UCSD-AML1 (cell line): ENCODE data around the gene ATAD5.

Source experiments
- DNase-seq: peaks from one replicate; lab custom pipeline; 2025; ENCODE audit not compliant: unreplicated experiment; lab: John Stamatoyannopoulos, UW

The ATAD5 gene

DNA sequence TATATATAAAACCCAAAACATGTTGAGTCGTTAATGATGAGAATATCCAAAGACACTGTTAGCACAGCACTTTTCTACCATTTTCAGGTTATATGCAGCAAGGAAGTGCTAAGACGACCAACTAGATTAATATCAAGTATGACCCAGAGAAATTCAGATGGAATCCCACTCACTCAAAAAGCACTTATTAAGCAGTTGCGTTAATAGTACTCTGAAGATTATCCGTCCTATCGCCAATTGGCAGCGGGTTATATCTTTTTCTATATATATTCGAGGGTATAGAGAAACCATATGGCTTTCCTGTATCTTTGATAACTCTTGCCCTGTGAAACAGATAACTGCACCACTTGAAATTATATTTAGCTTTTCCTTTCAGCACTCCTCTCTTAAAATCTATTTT is 8.3 kb upstream of the ATAD5 start:
- DNase-seq = no peak

DNA sequence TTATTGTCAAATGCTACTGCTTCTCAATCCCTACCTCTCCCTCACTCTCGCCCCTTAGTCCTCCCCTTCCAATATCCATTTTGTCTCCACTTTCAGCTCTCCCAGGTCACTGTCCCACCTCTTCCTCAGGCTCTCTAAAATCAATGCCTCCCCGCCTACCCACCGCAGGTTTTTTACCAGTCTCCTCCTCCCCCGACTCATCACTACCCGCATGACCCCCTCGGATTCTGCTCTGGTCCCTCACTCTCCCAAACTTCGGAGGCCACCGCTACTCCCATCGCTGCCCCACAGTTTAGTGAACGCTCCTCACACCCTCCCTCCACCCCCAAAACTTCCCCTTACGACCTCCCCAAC is 7.8 kb upstream of the ATAD5 start:
- peak; percentile 56 for DNase-seq

DNA sequence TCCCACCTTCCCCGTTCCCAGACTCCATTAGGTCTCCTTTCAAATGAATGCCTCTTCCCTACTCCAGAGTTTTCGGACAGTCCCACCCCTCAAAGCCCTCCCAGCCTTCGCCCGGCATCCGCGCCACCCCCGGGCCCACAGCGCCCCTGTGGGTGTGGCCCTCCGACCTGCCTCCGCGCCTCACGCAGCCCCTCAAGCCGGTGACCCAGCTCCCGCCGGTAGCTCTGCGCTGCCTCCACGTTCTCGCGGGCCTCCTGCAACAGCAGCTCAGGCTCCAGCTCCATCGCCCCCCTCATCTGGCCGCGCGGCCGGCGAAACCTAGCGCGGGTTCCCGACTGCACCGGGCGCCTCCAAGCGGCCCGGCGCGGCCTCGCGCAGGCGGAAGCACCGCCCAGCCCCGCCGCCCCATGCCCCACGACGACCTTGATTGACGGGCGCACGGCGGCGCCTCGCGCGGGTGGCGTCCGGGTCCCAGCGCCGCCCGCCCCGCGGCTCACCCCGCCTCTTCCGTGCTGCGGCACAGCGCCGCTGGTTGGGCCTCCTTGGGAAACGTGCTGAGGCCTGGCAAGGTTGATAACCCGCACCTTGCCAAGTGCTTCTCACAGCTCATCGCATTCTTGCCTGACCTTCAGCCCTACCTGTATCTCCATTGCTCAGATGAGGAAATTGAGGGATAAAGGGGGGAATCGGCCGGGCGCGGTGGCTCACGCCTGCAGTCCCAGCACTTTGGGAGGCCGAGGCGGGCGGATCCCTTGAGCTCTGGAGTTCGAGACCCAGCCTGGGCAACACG is 7.2 kb upstream of the ATAD5 start, which contains the start of gene CRLF3:
Gene CRLF3, minus strand, starts transcription at position 337 of the 790 bp plus-strand sequence. Its CDS starts 41 bp downstream, at position 296.
- peak; percentile 95 for DNase-seq

DNA sequence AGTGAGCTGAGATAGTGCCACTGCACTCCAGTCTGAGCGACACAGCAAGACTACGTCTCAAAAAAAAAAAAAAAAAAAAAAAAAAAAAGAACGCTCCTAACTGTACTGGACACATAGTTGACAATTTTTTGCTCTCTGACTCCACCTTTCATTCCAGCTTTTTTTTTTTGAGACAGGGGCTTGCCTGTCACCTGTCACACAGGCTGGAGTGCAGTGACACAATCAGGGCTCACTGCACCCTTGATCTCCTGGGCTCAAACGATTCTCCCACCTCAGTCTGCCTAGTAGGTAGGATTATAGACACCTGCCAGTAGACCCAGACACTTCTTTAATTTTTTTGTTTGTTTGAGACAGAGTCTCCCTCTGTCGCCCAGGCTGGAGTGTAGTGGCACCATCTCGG is 4.7 kb upstream of the ATAD5 start:
- DNase-seq = no peak

DNA sequence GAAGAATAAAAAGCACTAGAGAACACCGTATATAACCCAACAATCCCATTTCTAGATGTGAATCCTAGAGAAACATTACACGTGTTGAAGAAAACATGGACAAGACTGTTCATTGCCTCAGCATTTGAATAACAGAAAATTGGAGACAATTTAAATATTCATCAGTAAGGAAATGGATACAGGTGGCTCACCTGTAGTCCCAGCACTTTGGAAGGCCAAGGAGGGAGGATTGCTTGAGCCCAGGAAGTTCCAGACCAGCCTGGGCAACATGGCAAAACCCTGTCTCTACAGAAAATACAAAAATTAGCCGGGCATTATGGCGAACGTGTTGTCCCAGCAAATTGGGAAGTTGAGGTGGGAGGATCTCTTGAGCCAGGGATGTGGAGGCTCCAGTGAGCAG is 2.7 kb upstream of the ATAD5 start:
- DNase-seq = no peak

DNA sequence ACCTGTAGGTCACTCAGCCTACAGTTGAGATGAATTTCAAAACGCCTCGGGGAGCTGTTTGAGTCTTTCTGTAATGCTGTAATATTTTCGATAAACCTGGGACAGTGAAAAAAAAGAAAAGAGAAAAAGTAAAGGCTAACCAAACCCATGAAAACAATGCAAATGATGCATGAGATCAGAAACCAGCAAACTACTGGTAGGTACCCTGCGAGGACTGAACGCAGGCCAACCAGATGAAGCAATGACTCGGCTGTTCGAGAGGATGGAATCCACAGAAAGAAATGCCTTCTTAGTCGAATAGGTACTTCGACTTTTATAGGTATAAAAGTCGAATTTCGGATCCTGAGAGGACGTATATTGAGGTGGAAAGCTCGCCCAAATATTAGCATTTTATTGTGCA is 509 bp upstream of the ATAD5 start:
- no peak for DNase-seq

DNA sequence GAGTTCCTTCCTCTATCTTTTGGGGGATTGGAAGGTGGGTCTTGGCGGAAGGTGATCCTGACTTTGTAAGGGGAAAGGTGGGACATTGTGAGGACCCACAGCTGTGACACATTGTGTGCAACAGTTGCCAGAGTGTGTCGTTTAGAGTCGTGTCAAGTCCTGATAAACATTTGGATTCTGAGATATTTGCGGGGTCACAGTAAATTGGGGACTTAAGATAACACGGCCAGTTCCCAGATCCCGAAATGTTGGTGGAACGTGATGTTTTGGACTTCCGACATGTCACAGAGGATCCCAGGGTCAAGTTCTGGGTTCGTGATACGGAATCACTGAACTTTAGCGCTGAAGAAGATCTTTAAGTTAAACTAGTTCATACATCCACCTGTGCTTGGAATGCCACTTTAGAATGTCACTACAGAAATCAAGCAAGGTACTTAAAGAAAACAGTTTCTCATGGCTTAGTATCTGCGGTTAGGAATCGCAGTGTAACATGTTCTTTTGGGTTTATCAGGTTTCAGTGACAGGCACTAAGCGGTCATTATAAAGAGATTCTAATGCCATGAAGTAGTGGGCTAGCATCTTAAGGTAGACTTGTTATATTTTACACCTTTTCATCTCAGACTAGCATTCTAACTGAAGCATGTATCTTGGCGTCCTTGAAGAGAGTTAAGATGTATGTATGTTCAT is 815 bp downstream of the ATAD5 start:
- no peak for DNase-seq

DNA sequence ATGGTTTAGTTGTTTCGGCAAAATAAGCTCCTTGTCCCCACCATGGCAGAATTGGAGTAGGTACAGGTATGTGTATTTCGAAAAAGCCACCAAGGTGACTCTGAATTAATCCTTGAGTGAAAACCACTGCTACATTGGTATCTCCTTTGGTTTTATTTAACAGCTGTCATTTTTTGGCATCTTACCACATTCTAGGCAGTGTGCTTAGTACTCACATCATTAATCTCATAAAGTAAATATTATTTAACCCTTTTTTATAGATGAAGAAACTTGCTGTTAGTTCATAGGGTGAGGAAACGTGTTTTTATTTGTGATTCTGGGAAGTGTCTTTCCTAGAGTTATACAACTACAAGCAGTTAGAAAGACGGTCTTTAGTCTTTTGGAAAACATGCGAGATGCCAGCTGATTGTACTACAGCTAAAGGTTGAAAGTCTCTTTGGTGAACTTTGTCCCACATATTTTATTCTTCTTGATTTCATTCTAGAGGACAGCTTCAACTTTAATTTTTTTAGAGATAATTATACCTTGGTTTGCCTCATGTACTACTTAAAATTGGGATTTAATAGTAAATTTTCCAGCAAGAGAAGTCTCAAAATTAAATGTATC is 6.5 kb downstream of the ATAD5 start:
- DNase-seq = no peak

DNA sequence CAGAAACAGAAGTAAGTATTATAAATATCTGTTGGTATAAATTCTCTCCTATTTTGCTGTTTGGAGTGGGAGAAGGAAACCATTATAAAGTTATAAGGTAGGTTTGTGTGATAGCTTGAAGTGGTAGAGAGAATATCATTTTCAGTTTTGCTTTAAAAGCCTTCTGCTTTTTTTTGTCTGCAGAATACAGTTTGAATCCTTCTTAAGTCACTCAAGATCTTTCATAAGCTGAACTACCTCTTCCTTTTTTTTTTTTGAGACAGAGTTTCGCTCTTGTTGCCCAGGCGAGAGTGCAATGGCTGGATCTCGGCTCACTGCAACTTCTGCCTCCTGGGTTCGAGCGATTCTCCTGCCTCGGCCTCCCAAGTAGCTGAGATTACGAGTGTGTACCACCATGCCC is 9.0 kb downstream of the ATAD5 start:
- DNase-seq = no peak

DNA sequence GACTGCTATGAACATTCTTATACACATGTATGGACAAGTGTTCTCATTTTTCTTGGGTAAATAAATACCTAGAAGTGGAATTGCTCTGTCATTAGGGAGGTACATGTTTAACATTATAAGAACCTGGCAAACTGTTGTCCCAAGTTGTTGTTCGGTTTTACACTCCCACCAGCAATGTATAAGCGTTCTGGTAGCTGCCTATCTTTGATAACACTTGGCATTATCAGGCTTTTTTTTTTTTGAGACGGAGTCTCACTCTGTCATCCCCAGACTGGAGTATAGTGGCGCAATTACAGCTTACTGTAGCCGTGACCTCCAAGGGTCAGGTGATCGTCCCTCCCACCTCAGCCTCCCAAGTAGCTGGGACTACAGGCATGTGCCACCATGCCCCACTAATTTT is 16.3 kb downstream of the ATAD5 start:
- no peak for DNase-seq

DNA sequence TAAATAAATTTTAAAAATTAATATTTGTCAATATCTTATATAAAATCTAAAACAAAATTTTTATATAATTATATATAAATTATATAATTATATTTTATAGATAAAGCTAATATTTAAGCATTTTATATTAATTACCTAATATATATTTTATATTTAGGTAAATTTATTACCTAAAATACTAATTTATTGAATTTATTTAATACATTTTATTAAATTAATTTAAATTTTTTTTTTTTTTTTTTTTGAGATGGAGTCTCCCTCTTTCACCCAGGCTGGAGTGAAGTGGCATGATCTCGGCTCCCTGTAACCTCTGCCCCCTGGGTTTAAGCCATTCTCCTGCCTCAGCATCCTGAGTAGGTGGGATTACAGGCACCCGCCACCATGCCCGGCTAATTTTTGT is 22.4 kb downstream of the ATAD5 start:
- DNase-seq = no peak

DNA sequence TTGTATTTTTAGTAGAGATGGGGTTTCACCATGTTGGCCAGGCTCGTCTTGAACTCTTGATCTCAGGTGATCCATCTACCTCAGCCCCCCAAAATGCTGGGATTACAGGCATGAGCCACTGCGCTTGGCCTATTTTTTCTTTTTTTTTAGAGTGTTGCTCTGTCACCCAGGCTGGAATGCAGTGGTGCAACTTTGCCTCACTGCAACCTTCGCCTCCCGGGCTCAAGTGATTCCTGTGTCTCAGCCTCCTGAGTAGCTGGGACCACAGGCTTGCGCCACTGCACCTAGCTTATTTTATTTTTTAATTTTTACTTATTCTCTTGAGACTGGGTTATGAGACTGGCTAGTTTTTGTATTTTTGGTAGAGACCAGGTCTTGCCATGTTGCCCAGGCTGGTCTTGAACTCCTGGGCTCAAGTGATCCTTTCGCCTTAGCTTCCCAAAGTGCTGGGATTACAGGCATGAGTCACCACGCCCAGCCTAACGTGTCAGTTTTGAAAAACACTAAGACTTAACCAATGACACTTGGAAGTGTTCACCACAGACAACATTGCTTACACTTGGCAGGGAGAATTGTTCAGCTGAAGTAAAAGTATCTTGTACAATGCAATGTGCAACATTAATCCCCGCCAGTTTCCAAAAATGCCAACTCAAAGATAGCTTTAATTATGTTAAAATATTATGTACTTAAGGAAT is 26.9 kb downstream of the ATAD5 start:
- DNase-seq = no peak

DNA sequence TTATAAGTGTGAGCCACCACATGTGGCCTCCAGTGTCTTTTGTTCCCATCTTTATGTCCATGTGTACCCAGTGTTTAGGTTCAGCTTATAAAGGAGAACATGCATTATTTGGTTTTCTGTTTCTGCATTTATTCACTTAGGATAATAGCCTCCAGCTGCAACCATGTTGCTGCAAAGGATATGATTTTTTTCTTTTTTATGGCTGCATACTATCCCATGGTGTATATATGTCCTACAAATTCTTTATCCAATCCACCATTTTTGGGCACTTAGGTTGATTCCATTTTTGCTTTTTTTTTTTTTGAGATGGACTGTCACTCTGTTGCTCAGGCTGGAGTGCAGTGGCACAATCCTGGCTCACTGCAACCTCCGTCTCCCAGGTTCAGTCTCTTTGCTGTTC is 32.9 kb downstream of the ATAD5 start:
- no peak for DNase-seq

DNA sequence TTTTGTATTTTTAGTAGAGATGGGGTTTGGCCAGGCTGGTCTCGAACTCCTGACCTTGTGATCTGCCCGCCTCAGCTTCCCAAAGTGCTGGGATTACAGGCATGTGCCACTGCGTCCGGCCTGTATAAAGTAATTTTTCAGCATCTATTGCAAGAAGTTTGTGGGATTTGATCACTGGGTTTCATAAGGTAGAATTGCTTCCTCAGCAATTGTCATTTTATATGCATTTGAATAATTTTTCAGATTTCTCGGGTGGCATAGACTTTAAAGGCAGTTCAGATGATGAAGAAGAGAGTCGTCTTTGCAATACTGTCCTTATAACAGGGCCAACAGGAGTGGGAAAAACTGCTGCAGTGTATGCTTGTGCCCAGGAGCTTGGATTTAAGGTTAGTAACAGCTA is 37.2 kb downstream of the ATAD5 start:
- no peak for DNase-seq

DNA sequence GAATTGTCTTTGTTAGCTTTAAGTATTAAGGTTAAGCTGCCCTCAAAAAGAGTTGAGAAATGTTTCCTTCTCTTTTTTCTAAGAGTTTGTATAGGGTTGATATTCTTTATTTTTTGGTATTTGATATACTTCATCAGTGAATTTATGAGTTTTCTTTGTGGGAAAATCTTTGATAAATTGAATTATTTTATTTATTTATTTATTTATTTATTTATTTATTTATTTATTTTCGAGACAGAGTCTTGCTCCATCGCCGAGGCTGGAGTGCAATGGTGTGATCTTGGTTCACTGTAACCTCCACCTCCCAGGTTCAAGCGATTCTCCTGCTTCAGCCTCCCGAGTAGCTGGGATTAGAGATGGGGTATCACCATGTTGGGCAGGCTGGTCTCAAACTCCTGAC is 54.4 kb downstream of the ATAD5 start:
- DNase-seq = no peak

DNA sequence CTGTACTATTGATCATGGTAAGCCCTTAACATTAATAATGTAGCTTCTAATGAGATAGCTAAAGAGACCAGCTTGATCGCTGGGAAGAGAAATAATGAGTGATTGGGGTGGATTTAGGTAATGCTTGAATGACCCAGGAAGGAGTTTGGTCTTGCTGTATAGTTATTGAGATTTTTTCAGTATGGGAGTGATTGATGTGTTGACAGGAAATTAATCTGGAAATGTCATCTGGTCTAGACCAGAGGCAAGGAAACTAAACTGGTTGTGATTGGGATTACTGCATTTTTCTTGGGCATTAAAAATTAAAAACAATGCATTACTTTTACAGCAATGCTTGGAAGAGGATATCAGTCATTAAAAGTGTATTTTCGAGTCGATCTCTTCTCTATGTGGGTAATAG is 62.5 kb downstream of the ATAD5 start:
- no peak for DNase-seq

DNA sequence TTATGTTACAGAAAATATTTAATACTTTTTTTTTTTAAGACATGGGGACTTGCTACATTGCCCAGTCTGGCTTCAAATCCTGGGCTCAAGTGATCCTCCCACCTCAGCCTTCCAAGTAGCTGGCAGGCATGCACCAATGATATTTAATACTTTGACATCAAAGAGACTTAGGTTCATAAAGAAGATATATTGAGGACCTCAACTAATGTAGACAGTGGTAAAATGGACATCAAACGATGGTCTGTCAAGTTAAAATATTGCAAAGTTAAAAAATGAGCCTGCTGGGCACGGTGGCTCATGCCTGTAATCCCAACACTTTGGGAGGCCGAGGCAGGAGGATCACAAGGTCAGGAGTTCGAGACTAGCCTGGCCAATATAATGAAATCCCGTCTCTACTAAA is 65.5 kb downstream of the ATAD5 start:
- DNase-seq = no peak

DNA sequence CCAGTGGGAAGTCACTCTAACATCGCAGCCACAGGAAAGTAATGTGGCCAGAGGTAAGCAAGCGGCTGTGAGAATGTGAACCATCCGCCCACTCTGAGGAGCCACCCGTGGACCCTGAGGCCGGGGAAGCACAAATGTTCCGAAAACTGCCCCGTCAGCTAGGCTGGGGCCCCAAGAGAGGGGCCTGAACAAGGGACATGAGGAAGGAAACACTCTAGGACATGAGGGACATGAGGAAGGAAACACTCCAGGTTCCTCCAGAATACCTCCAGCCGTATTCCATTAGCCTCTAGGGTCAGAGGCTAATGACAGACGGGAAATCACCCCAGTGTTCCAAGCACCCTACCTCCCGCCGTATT is 74.0 kb downstream of the ATAD5 start:
- DNase-seq = peak; percentile 61

DNA sequence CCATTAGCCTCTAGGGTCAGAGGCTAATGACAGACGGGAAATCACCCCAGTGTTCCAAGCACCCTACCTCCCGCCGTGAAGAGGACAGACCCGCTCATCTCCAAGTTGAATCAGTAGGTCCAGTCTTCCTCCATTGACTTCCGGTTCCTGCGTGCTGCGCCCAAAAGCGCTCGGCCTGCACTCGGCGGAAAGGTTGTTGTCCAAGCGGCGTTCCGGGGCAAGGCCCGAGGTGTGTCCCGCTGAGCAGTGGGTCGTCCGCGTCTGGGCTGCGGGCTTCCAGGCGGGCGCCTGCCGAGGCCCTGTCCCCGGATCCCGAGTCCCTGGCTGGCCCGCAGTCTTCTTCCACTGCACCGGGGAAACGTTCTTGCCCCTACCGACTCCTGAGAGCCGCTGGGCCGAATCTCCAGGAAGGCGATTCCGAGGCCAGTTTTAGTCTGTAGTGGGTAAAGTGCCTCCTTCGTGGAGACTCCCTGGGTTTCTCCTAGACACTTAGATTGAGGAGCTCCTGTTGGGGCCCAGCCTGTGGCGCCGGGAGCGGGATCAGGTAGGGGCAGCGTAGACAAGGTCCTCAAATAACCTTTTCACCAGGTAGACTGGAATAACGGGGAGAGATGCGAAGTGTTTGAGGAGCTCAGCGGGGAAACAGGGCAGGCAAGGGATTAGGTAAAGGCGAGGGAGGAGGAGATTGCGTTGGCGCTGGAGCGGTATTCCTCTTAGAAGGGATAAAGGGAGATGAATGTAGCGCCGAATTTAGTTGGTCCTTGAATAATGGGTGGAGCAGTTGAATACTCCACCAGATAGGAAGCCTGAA is 74.5 kb downstream of the ATAD5 start, which contains the start of gene TEFM:
Gene TEFM, minus strand, starts transcription at position 138 of the 811 bp plus-strand sequence. Its CDS starts 40 bp downstream, at position 98.
- DNase-seq = peak; percentile 91

DNA sequence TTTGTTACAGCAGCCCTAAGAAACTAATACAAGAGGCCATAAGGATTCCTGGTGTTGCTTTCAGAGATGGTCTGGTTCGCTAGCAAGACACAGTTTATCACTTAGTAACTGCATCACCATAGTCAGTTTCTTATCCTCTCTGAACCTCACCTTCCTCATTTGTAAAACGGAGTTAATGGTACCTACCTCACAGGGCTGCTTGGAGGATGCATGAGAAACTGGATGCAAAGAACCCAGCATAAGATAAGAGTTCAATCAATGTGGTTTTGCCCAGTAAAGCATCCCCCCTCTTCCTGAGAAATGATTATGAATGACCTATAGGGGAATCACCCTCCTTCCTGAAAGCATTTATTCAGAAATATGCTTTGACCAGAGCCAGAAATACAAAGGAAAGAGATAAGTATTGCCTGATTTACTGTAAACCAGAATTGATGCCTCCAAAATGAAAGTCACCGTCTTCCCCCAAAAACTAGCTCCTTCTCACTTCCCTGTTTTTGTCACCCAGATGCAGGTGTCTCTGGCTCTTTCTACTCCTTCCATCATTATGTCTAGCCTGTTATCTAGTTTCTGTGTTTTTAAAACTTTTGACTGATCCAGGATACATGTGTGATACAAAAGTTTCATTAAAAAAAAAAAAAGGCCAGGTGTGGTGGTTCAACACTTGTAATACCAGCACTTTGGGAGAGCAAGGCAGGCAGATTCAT is 77.1 kb downstream of the ATAD5 start:
- DNase-seq = no peak
